Dermis microvascular lymphatic vessel endothelial cell (primary cell): ENCODE data around the gene ADAMTS5. TPM values are rescaled to one million over a fixed set of nuclear protein-coding genes. Genes with fewer than 3 reads are reported as not detected.

Experiments
- DNase-seq, 2 donors: peaks; one replicate each; pipeline versions ENCODE4 v3.0.0 to v3.0.0-alpha.2; 2010; ENCODE audit warnings: low read depth in 2 of 2
- total RNA-seq: library from RNA; depleted of rRNA; stranded (reverse); fragments of >200 nt; gene quantifications from 2 replicates; pipeline ENCODE4 v1.2.1, GENCODE V29; 2014

ADAMTS5 gene
- total RNA-seq, 1 donor from 2014 or later, result 0.39 TPM

DNA sequence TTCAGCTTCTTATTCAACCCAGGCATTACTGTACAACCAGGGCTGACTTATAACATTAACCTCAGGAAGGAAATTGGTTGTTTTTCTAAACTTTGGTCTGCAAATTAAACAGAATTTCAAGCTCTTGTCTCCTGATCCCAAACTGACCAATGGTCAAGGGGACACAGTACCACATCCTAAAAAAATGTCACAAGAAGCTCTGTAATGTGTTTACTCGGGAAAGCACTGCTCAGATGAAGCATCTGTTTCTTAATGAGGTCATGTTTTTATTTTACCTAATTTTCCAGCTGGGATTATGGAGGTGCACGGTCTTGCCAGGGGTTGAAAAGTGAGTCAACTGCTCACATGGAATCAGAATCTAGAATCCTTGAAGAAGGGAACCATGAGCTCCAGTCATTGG, 18.7 kb downstream of the ADAMTS5 start:
- no peak for DNase-seq

DNA sequence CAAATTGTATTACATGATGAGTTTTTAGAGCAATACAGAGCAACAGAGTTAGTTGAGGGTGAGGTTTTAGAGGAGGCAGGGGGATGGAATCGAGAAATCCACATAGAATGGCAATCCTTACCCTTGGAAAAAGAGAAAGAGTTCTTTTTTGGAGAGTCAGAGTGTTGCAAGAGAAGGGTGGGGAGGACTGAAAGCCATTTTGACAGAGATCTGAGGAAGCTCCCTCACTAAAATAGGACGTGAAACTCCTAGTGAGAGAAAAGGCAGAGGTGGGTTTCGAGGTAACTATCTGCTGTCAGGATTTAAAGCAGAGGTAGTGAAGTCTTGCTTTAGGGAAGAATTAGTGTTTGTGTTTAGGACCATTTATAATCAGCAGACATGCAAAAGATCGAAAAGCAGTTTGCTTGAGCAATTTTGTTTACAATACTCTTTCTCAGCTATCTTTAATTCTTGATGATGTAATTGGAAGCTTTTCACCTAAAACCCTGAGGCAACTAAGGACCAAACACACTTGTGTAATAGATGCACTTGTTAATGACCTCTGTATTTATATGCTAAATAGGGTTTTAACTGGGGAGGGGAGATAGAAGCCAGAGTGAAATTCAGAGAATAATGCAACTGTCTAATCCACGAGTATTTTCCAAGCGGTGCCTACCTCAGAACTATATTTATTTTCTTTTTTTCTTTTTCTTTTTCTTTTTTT, 20.0 kb downstream of the ADAMTS5 start:
- no peak for DNase-seq

DNA sequence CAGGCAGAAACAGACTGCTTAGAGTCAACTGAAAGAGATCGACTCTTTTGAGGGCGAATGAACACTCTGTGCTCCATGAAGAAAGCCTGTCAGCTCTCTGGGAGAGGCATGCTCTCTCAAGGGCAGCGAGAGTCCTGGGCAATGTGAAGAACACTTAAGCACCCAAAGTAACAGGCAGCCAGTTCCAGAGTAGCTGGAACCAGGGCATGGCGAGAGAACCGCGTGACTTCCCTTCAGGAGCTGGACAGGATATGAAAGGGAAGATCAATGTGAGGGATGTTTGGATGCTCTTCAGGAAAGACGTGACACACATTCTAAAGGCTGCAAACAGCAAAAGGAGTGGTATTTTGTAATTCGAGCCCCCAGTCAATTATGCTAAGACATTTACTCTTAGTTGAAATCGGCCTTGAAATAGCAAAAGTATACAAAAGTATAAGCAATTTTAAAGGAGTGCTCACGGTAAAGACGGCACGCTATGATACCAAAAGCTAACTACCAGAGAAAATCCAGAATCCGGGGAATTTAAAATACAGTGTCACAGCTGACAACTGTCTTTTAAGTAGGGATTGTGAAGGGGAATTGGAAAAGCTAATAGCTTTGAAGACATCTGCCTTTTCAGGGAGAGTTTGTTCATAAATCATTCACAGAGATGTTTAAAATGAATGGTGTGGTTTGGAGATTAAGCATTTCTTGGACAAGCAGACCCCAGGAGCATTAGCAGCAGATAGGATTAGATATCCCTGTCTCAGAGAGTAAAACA, 20.8 kb downstream of the ADAMTS5 start:
- DNase-seq, result no peak

DNA sequence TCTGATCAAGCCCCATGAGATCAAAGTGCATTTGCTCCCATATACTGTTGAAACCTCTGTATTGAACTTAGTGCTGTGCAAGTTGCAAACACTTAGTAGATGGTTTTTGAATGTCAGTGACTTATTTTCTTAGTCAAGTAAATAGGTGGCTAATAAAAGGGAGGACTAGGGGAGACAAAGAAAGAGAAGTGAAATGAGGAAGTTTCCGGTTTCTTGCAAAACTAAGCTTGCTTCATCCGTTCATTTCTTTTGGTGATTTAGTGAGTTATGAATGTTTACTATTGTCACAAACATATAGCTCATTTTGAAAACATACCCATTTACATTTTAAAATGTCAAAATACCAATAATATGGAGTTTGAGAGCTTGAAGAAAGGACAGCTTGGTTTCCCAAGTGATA, 23.0 kb downstream of the ADAMTS5 start:
- DNase-seq, result no peak

DNA sequence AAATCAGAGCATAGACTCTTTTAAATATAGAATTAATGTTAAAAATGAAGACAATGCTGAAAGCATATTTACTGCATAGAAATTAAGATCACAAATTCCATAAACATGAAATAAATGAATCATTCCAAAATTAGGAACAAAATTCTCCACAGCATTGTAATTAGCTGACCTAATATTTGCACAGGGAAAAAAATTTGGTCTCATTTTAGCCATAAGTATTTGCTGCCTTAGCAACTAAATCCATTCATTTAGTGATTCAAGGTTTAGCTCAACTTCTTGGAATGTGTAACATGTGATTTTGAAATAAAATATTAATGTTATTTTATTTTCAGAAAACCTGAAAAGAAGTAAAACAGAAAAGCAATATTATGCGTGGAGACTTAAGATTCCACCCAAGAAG, 25.5 kb downstream of the ADAMTS5 start:
- DNase-seq, result no peak

DNA sequence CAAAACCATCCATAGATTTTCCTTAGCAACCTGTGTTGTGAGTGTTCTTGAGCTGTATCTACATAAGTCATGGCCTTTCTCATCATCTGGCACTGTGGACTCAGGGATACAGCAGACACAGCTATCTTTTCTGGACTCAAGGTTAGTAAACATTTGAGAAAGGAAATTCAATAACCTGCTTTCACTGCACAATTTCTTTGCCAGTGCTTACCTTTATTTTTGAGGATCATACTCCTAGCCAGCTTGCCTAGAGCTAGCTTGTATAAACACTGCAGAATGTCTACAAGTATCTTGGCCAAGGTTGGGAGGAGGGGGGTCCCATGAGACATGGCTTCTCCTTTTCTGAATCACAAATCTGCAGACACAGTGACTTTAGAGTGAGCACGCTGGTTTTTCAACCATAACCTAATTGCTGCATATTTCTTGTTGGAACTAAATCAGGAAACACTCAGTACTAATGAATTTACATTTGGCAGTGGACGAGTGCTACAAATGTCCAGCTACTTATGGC, 27.2 kb downstream of the ADAMTS5 start:
- DNase-seq, result no peak

DNA sequence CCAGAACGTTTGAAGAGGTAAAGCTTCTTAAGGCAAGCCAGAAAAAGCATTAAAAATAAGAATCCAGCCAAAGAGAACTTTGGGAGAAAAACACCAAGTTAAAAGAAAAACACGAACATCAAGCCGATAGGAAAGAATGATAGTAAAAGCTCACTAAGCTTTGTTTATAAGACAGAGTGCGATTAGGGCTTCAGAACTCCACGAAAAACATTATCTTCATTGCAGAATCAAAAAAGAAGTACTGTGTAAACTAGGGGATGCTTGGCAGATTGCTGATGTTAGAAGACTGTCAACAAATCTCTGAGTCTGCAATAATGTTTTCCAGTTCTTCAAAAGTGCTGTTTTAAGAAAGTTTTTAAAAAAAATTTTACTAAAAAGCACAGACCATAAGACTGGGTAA, 30.2 kb downstream of the ADAMTS5 start:
- DNase-seq, result no peak

DNA sequence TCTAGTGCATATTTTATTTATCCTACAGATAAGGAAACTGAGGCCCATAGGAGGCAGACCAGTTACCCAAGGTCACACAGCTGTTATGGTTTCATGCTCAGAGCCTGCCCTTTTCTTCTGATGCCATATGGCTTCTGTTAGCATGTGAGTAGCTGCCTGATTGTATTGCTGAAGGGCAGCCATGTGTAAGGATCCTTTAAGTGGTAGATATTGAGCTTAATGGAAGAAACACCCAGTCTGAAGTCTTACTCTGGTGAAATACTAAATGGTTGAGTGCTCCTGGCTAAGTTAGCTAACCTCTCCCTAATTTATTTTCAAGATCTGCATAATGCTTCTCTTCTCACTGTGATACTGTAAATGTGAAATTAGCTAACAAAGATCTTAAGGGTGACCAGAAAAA, 30.9 kb downstream of the ADAMTS5 start:
- no peak for DNase-seq

DNA sequence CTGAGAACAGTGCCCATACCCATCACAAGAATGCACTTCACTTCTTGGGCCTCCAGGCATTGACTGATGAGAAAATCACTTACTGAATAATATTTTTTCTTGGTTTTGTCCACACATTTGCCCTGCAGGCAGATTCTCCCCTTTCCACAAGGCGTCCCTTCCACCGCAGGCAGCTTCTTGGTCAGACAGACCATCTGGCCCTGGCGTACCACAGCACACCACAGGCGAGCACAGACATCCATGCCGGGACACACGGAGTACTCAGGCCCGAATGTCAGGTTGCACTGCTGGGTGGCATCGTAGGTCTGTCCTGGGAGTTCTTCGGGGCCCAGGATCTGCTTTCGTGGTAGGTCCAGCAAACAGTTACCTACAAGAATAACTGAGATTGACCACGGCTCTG, 32.5 kb downstream of the ADAMTS5 start:
- no peak for DNase-seq

DNA sequence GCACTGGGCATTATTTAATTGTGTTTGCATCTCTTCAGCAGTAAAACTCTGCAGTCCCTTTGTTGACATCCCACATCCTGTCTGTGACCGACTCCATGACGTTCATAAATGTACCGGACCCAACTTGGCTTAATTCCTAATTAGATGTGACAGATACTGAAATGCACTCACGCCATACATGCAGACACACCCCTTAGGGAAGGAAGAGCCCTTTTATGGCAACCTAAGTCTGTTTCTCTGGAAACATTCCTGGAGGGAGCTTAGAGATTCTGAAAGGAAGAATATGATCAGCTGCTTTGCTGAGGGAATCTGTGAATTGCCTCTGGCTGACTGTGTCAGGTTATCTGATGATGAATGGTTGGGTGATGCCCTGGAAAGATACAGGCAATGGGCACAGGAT, 33.4 kb downstream of the ADAMTS5 start:
- no peak for DNase-seq

DNA sequence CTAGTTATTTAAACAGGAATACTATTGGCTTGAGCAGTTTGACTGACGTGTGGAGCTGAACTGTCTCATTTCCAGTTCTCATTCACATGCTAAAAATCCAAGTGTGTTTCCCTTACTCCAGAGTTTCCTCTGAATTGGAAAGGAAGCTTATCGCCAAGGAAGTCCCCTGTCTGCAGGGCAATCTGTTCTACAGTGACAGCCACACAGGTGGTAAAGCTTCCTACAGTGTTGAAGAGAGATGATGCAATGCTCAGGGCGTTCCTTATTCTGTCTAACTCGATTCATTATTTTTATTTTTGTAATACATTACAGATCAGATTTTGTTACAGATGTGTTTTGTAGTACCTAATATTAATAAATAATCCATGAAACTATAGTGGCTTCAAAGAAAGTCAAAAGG, 41.3 kb downstream of the ADAMTS5 start:
- no peak for DNase-seq

DNA sequence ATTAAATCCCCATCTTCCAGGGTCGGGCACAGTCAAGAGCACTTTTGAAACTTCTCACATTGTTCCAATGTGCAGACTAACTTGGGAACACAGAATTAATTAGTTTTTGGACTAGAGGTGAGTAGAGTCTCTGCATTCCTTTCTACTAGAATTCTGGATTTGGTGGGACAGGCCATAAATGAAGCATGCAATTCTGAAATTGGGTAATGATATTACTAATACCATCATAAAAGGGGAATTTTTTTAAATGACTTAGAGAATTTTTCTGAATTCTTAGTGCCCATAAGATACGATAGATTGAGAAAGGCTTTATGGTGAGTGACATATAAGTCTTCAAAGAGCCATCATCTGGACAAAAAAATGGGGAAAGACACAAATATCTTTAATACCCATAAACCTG, 41.8 kb downstream of the ADAMTS5 start:
- no peak for DNase-seq

DNA sequence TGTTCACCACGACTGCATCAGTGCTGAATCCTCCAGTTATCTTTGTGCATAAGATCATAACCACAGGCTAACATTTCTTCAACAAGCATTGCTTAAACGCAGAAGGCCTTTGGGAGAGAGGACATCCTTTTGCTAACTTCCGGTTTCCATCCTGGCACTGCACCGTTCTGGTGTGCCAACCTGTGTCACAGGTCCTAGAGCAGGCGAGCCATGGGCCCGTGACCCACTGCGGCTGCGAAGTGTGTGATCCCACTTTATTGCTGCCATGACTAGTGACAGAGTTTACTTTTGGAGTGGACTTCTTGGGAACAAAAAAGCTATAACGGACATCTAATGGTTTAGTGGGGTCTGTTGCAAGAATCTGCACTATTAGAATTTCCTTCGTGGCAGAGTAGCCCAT, 42.9 kb downstream of the ADAMTS5 start:
- DNase-seq, result no peak

DNA sequence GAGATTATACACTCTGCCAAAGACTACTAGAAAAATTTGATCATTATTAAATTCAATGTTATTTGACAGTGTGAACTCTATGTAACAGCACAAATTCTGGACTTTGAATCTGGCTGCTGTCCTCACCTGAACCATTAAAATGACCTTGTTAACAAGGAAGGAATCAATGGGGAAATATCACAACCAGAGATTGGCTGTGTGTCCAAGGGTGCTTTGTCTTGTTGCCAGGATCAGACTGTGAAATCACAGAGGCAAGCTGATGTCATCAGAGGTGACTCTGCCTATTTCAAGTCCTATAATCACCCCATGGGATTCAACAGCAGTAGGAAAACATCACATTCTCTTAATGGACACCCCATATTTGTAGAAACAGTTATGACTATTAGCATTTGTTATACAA, 46.8 kb downstream of the ADAMTS5 start:
- peak in 1 of 2 donors; percentile 0 for DNase-seq

DNA sequence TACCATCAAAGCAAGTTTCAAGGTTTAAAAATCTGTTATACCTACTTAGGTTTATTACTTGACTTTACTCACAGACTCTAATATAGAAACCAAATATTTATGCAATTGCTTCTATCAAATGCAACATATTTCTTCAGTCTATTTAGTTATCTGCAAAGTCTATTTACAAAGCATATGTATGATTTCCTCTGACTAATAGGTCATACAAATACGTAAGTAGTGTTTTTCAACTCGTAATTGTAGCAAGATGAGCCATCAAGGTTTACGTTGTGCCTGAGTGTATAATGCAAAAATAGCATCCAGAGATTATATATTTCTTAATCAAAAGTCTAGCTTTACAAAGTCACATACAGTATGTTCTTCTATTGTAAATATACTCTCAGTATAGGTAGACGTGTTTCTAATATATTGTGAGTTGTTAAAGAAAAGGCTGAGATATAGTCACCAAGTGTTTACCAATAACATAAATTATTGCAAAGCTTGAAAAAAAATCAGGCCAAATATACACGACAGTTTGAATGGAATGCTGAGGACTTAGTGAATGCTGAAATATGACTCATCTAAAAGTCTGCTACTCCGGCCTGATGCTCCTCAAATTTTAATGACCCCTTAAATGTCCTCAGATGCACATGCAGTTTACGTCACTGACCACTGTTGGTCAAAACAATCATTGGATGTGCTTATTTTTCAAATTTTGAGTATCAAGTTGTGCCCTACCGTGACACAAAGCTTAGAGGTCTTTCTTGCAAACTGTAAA, 48.4 kb downstream of the ADAMTS5 start:
- no peak for DNase-seq

DNA sequence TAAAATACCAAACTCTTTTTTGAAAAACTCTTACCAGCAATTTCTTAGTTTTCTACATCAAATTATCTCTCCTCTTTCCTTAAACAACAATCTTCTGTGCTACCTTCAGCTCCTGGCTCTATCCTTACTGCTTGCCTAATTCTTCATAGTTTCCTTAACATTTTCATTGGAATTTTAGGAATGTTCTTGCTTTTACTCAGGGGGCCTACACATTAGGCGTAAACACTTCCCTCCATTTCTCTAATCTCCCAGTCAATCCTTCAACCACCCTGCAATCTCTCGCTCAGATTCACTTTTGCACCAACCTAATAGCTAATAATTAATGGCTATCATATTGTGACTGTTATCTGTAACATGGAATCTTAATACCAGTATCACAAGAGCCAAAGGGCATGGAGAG, 50.1 kb downstream of the ADAMTS5 start:
- DNase-seq, result no peak

DNA sequence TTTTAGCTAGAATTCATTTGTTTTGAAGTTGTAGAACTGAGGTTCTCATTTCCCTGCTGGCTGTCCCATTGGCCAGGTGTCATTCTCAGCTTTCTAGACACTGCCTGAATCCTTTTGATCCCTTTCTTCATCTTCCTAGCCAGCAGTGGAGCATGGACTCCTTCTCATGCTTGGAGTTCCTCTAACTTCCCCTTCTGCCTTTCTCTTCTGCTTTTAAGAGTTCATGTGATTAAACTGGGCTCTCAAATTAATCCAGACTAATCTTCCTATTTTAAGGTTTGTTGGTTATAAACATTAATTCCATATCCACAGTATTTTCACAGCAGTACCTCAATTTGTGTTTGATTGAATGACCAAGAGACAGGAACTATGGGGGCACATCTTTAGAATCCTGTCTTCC, 52.3 kb downstream of the ADAMTS5 start:
- no peak for DNase-seq

DNA sequence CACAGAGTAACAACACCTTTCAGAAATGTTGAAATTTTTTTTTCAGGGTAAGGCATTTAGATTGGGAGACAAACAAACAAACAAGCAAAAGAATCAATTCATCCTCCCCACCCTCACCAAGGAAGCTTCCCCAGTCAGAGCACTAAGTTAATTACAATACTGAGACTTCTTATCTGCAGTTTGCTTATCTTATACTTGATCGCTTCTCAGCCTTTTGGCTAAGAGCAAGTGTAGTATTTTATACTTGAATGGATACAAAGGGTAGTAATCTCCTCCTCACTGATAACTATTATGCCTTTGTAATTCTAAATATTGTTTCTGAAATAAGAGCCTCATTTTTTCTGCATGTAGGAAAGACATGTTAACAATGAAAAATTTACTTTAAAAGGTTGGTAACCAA, 54.4 kb downstream of the ADAMTS5 start:
- no peak for DNase-seq

DNA sequence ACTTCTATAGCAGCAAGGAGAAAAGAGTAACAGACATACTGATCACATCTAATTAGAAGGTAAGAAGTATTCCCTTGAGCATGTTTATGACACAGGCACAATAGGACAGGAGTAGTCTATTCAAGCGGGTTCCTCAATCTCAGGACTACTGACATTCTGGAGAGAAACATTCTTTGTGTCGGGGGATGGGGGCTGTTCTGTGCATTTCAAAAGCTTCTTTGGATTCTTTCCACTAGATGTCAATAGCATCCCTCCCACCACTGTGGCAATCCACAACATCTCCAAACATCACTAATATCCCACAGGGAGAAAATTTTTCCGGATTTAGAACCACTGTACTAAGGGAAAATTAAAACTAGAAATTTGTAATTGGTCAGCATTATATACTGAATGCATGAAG, 56.9 kb downstream of the ADAMTS5 start:
- DNase-seq, result no peak

DNA sequence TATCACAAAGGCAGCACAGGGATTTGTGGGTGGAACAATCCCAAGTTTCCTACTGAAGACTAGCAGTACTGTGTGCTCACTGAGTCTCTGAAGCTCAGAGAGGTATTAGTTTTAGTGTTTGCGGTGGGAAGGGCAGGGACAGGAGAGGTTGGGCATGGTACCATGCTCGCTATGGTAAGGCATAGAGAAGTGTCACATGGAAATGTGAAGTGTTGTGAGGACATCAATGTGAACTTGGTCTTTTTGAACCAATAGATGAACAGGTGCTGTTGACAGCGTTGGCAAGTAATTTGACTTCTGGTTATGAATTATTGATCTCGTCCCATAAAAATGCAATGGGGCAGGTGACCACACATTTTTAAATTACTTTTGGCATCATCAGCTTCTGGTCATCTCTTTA, 65.9 kb downstream of the ADAMTS5 start:
- DNase-seq, result no peak

DNA sequence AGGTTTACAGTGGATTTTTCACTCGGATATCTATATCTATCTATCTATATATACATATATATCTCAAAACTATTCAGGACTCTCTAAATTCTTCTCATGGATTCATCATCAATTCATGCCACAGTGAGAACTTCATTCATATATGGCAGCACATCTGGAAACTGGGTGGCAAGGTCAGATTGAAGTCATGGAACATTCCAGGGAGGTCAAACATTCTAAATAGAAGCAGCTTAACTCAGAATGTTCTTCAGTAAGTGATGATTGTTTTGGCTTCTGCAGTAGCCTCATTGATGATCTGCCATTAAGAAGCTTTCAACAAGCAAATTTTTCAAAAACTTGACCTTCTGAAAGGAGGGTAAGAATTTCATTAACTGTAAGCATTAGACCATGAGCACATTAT, 74.7 kb downstream of the ADAMTS5 start:
- no peak for DNase-seq

DNA sequence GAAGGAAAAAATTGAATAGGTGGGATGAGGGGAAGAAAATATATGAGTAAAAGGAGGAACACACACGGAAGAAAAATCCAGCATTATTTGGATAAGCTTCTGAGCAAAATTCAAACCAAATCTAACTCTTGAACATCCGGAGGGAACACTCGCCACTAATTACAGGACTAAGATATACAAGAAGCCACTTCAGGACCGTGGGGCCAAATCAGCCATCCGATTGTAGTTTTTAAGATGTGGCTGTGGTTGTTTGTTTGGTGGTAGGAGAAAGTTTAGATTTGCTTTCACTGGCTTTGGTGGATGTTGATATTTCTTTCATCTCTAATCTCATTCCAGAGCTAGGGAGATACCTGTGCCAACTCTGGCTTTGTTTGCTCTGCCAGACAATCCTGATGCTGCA, 78.0 kb downstream of the ADAMTS5 start:
- no peak for DNase-seq
